ENCODE results near the gene CSNK1A1L. TPM values are rescaled to one million over a fixed set of nuclear protein-coding genes. Genes with fewer than 3 reads are reported as not detected.

CSNK1A1L gene
- total RNA-seq, 1 experiment from 2014 or later, result not detected

- CTCF ChIA-PET, result no interaction called here
- intact Hi-C loops (cut with micrococcal nuclease; ENCODE audit: unreplicated experiment), result no loop called here
- no TSS peak for BruUV-seq (replicated peaks)
- H3K4me1 ChIP-seq (ENCODE audit: control insufficient read depth, insufficient read depth, low read length), result no peaks in the 10 kb centered on the region
- ATAC-seq (no peak), DNase-seq (ENCODE audit: low read depth, low spot score) (no peak)
- H3K27ac ChIP-seq (ENCODE audit: low read length), result no peak overlapping the region
- POLR2A ChIA-PET, result no interaction called here
- TF ChIP-seq CTCF (IDR thresholded peaks at IDR 0.05), result no peak
- no peak for TF ChIP-seq REST (IDR thresholded peaks at IDR 0.05; ENCODE audit: insufficient read depth in 1 of 2, low read depth in 2 of 2, low read length in 1 of 2)
- H3K4me3 ChIP-seq (ENCODE audit: low read depth in 2 of 2, low read length in 2 of 2), result no peak overlapping the region
- no peaks in the 10 kb centered on the region for H3K9me3 ChIP-seq (ENCODE audit: control insufficient read depth, insufficient read depth, low read depth, low read length)
- no peaks in the 10 kb centered on the region for H3K27me3 ChIP-seq (ENCODE audit: control insufficient read depth, insufficient read depth, low read length)
- in situ Hi-C loops (cut with HindIII; ENCODE audit: low pct_unique_long_range_greater_than_20kb, low sequenced_read_pairs), result no loop called here
- H3K36me3 ChIP-seq (ENCODE audit: control insufficient read depth, insufficient read depth, low read length), result no peaks in the 10 kb centered on the region; the same call in 1 of the 2 replicates
Observed at GRCh38 chr13:37141011-37141410, 35.5 kb upstream of the CSNK1A1L start.

GRCh38 chr13:37139356-37139755, 33.9 kb upstream of the CSNK1A1L start:
- intact Hi-C loops (cut with micrococcal nuclease; ENCODE audit: unreplicated experiment), result no loop called here
- no TSS peak for BruUV-seq (replicated peaks)

More at GRCh38 chr13:37139356-37139755, 33.9 kb upstream of the CSNK1A1L start:
- ATAC-seq (no peak), DNase-seq (ENCODE audit: low read depth, low spot score) (no peak)
- TF ChIP-seq SIN3A (IDR thresholded peaks at IDR 0.05; ENCODE audit: borderline replicate concordance, insufficient read depth, low read depth, low read length) (no peak), TCF7L2 (IDR thresholded peaks at IDR 0.05; ENCODE audit: low read depth, low read length) (no peak), REST (IDR thresholded peaks at IDR 0.05; ENCODE audit: insufficient read depth in 1 of 2, low read depth in 2 of 2, low read length in 1 of 2) (no peak), POLR2AphosphoS5 (IDR thresholded peaks at IDR 0.05; ENCODE audit: low read depth, low read length) (no peak), CTCF (IDR thresholded peaks at IDR 0.05) (no peak)
- POLR2A ChIA-PET, result no interaction called here
- CTCF ChIA-PET, result no interaction called here
- Histone ChIP-seq H3K27me3 (ENCODE audit: control insufficient read depth, insufficient read depth, low read length) (no peaks in the 10 kb centered on the region), H3K36me3 (ENCODE audit: control insufficient read depth, insufficient read depth, low read length) (no peaks in the 10 kb centered on the region; the same call in 1 of the 2 replicates), H3K27ac (ENCODE audit: low read length) (no peak overlapping the region), H3K9me3 (ENCODE audit: control insufficient read depth, insufficient read depth, low read depth, low read length) (no peaks in the 10 kb centered on the region), H3K4me3 (ENCODE audit: low read depth in 2 of 2, low read length in 2 of 2) (no peak overlapping the region), H3K4me1 (ENCODE audit: control insufficient read depth, insufficient read depth, low read length) (no peaks in the 10 kb centered on the region)
- in situ Hi-C loops (cut with HindIII; ENCODE audit: low pct_unique_long_range_greater_than_20kb, low sequenced_read_pairs), result no loop called here
